Fibroblast of skin of right biceps (primary cell): ENCODE measurements around the gene NMRAL1.

ENCODE experiments used
- DNase-seq: peaks from one replicate; pipeline ENCODE4 v3.0.0-alpha.2; 2013

The NMRAL1 gene

GRCh38 chr16:4420505-4421105, 53.8 kb downstream of the NMRAL1 start:
- no peak for DNase-seq

GRCh38 chr16:4419402-4419959, 54.9 kb downstream of the NMRAL1 start:
- DNase-seq: no peak

GRCh38 chr16:4416200-4417032, 58.0 kb downstream of the NMRAL1 start, which contains the start of gene CORO7:
Gene CORO7, minus strand, starts transcription at chr16:4416596. Its CDS starts 78 bp downstream, at chr16:4416518.
- DNase-seq: peak; percentile 87

- DNase-seq: peak; percentile 17
Measured at GRCh38 chr16:4415538-4416199, 58.8 kb downstream of the NMRAL1 start.

GRCh38 chr16:4414187-4414917, 60.1 kb downstream of the NMRAL1 start:
- DNase-seq: no peak

- no peak for DNase-seq
Measured at GRCh38 chr16:4412854-4413253, 61.6 kb downstream of the NMRAL1 start.

GRCh38 chr16:4412159-4412558, 62.3 kb downstream of the NMRAL1 start:
- DNase-seq: no peak
